Activated CD4-positive, alpha-beta T cell treated with anti-CD3 and anti-CD28 coated beads, Interleukin-2, amount 10 ng/mL, durations not matched to agents 7 days and 5 days (primary cell): ENCODE measurements around the gene FSIP1. TPM values are rescaled to one million over a fixed set of nuclear protein-coding genes. Genes with fewer than 3 reads are reported as not detected.

Source experiments
- CTCF ChIA-PET: fragments of 350-600 bp; sonication (Branson Sonifier 250); formaldehyde crosslinking; loops from one replicate; lab custom pipeline; 2021; ENCODE audit warnings: antibody characterized with exemption; lab: Charles Lee
- POLR2A ChIA-PET: fragments of 350-600 bp; sonication (Branson Sonifier 250); formaldehyde crosslinking; loops from one replicate; lab custom pipeline; 2021; ENCODE audit warnings: antibody characterized with exemption; lab: Charles Lee
- DNase-seq: peaks from one replicate; pipeline ENCODE4 v3.0.0-alpha.2; 2020
- H3K27ac Mint-ChIP-seq: one replicate; pipeline ENCODE4 v1.8.0; 2021; ENCODE audit warnings: mild to moderate bottlenecking, moderate library complexity, mixed read lengths
- H3K27me3 Mint-ChIP-seq: one replicate; pipeline ENCODE4 v1.8.0; 2021; ENCODE audit warnings: mixed read lengths
- H3K36me3 Mint-ChIP-seq: one replicate; pipeline ENCODE4 v1.8.0; 2021; ENCODE audit warnings: low read depth, mixed read lengths
- H3K4me1 Mint-ChIP-seq: one replicate; pipeline ENCODE4 v1.8.0; 2021; ENCODE audit warnings: mixed read lengths
- H3K4me3 Mint-ChIP-seq: one replicate; pipeline ENCODE4 v1.8.0; 2021; ENCODE audit warnings: mild to moderate bottlenecking, moderate library complexity, mixed read lengths
- H3K9me3 Mint-ChIP-seq: one replicate; pipeline ENCODE4 v1.8.0; 2021; ENCODE audit warnings: mixed read lengths
- total RNA-seq, 2 experiments: library from RNA; stranded (reverse); gene quantifications; one replicate each; pipeline ENCODE4 v1.2.3, GENCODE V29; 2021

FSIP1 gene
- total RNA-seq, 2 experiments from 2014 or later, result 0.30 to 0.48 TPM

- Mint-ChIP-seq H3K27me3 (peaks cover 29% of the 10 kb centered on the region), H3K4me1 (peaks cover 13% of the 10 kb centered on the region), H3K27ac (no peak overlapping the region), H3K9me3 (peaks cover 32% of the 10 kb centered on the region), H3K36me3 (peaks cover 22% of the 10 kb centered on the region), H3K4me3 (no peak overlapping the region)
- POLR2A ChIA-PET, result no interaction called here
- no peak for DNase-seq
- CTCF ChIA-PET, result interaction anchor here (0.6 to 1.6 kb wide), 4 partner anchors 11 to 51 kb away, joined by 3 to 6 read pairs (median 4); no protein-coding TSS in a partner anchor
Observed at GRCh38 chr15:39610665-39611064, 172.0 kb downstream of the FSIP1 start.

DNA sequence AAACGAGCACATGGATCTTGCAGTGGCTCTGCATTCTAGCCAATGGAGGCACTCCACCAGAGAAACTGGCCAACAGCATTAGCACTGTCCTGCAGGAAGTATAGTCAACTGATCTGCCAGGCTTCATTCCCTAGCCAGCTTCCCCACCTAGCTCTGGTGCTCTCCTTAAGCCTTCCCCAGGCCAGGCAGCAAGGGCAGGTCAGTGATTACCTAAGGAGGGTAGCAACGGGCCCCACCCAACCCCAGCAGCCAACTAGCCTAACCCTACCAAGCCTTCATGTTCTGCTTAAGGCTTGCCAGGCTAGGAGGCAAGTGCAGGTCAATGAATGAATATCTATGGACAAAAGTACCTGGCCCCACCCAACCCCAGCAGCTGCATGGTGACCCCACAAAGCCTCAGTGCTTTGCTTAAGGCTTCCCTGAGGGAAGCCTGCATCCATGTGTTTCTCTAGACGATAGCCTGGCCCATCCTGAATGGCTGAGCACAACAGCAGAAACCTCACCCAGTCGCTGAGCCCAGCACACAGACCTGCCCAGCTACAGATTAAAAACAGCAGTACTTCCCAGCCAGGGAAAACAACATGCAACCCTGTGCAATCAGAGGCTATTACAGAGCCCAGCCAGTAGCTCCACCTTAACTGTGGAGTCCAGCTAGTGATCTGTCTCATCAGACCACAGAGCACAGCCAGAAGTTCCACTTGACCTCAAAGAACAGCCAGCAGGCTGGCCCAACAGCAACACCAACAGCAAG lies 173.3 kb downstream of the FSIP1 start:
- no peak overlapping the region for H3K4me3 Mint-ChIP-seq
- H3K27me3 Mint-ChIP-seq, result peaks cover 26% of the 10 kb centered on the region
- ChIA-PET CTCF (interaction anchor here (1.2 to 1.7 kb wide), 2 partner anchors 16 to 26 kb away, joined by 4 read pairs; no protein-coding TSS in a partner anchor), POLR2A (no interaction called here)
- peaks cover 22% of the 10 kb centered on the region for H3K36me3 Mint-ChIP-seq
- H3K27ac Mint-ChIP-seq, result no peak overlapping the region
- peaks cover 13% of the 10 kb centered on the region for H3K4me1 Mint-ChIP-seq
- H3K9me3 Mint-ChIP-seq, result peaks cover 26% of the 10 kb centered on the region
- DNase-seq, result no peak

DNA sequence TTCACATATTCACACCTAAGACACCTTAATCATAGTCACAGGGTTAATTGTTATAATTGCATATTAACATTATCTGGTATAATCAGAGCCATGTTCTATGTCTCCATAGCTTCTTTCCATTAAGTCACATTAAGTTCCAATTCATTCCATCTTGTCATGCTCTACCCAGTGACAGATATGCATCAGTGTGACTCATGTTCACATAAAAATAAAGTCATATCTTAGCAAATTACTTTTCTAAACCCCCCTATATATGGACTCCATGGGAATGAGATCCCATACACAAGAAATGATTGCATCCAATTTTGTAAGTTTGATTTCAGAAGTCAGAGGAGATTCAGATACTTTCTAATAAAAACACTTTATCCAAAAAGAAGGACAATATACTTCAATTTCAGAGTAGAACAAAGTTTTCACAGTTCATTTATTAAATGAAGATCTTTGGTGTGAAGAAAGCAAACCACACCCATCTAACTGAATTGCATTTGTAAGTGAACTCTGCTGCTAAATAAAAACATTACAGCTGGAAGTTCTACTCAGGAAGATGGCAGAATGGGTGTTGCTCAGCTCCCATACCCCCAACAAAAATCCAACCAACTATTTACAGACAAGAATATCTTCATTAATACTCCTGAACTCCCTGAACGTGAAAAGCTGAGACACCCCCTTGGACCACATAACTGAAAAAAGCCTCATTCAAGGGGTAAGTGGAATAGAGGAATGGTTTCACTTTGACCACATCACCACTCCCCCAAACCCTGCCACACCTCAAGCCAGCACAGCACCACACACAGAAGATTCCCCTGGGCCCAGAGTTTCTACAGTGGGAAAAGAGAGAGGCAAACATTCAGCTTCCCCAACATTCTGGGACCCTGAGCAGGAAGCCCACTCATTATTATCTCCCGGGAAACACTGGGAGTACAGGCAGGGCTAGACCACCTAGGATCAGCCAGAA lies 174.2 kb downstream of the FSIP1 start:
- Mint-ChIP-seq H3K9me3 (peaks cover 22% of the 10 kb centered on the region), H3K27me3 (peaks cover 20% of the 10 kb centered on the region), H3K27ac (peak overlapping the region; percentile 44), H3K36me3 (peaks cover 19% of the 10 kb centered on the region), H3K4me1 (peaks cover 13% of the 10 kb centered on the region), H3K4me3 (no peak overlapping the region)
- DNase-seq, result no peak
- POLR2A ChIA-PET, result no interaction called here
- CTCF ChIA-PET, result interaction anchor here (1.0 to 1.7 kb wide), 3 partner anchors 10 to 21 kb away, joined by 3 to 4 read pairs (median 4); no protein-coding TSS in a partner anchor

DNA sequence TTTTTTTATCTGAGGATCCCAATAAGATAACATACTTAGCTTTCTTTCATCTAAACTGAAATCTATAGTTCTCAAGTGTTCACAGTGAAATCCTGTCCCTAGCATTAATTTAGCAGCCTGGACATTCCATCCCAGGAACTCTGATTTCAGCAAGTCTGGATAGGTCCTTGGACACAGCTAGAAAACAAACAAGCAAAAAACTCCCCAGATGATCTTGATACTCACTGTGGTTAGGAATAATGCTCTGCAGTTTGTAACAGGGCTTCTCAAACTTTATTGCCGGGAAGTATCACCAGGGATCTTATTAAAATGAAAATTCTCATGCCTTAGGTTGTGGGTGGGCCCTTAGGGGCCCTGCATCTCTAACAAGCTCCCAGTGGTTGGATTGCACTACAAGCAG lies 177.5 kb downstream of the FSIP1 start:
- CTCF ChIA-PET, result interaction anchor here (0.6 to 1.9 kb wide), 4 partner anchors 19 to 1824 kb away, joined by 3 to 4 read pairs (median 4); no protein-coding TSS in a partner anchor
- H3K4me1 Mint-ChIP-seq, result peaks cover 13% of the 10 kb centered on the region
- H3K9me3 Mint-ChIP-seq, result peaks cover 8% of the 10 kb centered on the region
- no peak for DNase-seq
- H3K27me3 Mint-ChIP-seq, result peaks cover 10% of the 10 kb centered on the region
- peaks cover 8% of the 10 kb centered on the region for H3K36me3 Mint-ChIP-seq
- H3K4me3 Mint-ChIP-seq, result no peak overlapping the region
- no peak overlapping the region for H3K27ac Mint-ChIP-seq
- POLR2A ChIA-PET, result no interaction called here

GRCh38 chr15:39602143-39602542 lies 180.5 kb downstream of the FSIP1 start:
- Mint-ChIP-seq H3K36me3 (peaks cover under 1% of the 10 kb centered on the region), H3K27me3 (peaks cover 15% of the 10 kb centered on the region), H3K9me3 (no peaks in the 10 kb centered on the region), H3K27ac (no peak overlapping the region), H3K4me3 (no peak overlapping the region), H3K4me1 (no peaks in the 10 kb centered on the region)
- ChIA-PET POLR2A (no interaction called here), CTCF (no interaction called here)
- no peak for DNase-seq

- Mint-ChIP-seq H3K27me3 (peaks cover 15% of the 10 kb centered on the region), H3K36me3 (no peaks in the 10 kb centered on the region), H3K27ac (no peak overlapping the region), H3K4me3 (no peak overlapping the region), H3K9me3 (no peaks in the 10 kb centered on the region), H3K4me1 (no peaks in the 10 kb centered on the region)
- ChIA-PET POLR2A (no interaction called here), CTCF (interaction anchor here (1.8 kb wide), 1 partner anchor 20 kb away, joined by 5 read pairs; no protein-coding TSS in a partner anchor)
- no peak for DNase-seq
Observed at GRCh38 chr15:39599871-39600270, 182.8 kb downstream of the FSIP1 start.

- Mint-ChIP-seq H3K4me3 (no peak overlapping the region), H3K9me3 (no peaks in the 10 kb centered on the region), H3K36me3 (no peaks in the 10 kb centered on the region), H3K27me3 (peaks cover 15% of the 10 kb centered on the region), H3K4me1 (no peaks in the 10 kb centered on the region), H3K27ac (no peak overlapping the region)
- no peak for DNase-seq
- POLR2A ChIA-PET, result no interaction called here
- CTCF ChIA-PET, result interaction anchor here (0.7 to 1.8 kb wide), 3 partner anchors 9 to 19 kb away, joined by 3 to 5 read pairs (median 3); no protein-coding TSS in a partner anchor
Observed at GRCh38 chr15:39598958-39599845, 183.4 kb downstream of the FSIP1 start.

- Mint-ChIP-seq H3K9me3 (no peaks in the 10 kb centered on the region), H3K4me3 (no peak overlapping the region), H3K27ac (no peak overlapping the region), H3K27me3 (peaks cover 15% of the 10 kb centered on the region), H3K4me1 (no peaks in the 10 kb centered on the region), H3K36me3 (no peaks in the 10 kb centered on the region)
- ChIA-PET CTCF (interaction anchor here (0.6 to 0.8 kb wide), 4 partner anchors 10 to 163 kb away, joined by 3 to 4 read pairs (median 4); no protein-coding TSS in a partner anchor), POLR2A (no interaction called here)
- DNase-seq, result no peak
Observed at GRCh38 chr15:39598186-39598850, 184.3 kb downstream of the FSIP1 start.

DNA sequence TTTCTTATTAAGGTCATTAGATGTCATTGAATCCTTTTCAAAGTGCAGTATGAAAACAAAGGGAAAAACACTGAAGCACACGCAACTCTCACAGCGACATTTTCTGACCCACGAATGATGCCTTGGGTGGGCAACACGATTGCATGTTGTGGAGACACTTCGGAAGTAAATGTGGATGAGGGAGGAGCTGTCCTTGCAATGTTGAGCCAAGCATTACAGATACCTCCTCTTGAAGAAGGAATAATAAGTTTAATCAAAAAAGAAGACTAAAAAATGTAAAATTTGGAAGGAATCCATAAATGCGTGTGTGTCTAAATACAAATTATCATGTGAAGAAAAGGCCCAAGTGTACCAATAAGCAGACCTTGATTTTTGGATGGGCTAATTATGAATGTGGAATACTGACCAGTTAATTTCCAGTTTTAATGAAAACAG lies 184.9 kb downstream of the FSIP1 start:
- CTCF ChIA-PET, result no interaction called here
- H3K27me3 Mint-ChIP-seq, result peaks cover 18% of the 10 kb centered on the region

GRCh38 chr15:39597336-39597735 lies 185.3 kb downstream of the FSIP1 start:
- ChIA-PET CTCF (no interaction called here), POLR2A (no interaction called here)

More for the DNA sequence above, 184.9 kb downstream of the FSIP1 start:
- H3K27ac Mint-ChIP-seq, result no peak overlapping the region
- H3K4me3 Mint-ChIP-seq, result no peak overlapping the region
- POLR2A ChIA-PET, result no interaction called here
- no peaks in the 10 kb centered on the region for H3K4me1 Mint-ChIP-seq
- no peak for DNase-seq
- H3K9me3 Mint-ChIP-seq, result no peaks in the 10 kb centered on the region
- H3K36me3 Mint-ChIP-seq, result no peaks in the 10 kb centered on the region

DNA sequence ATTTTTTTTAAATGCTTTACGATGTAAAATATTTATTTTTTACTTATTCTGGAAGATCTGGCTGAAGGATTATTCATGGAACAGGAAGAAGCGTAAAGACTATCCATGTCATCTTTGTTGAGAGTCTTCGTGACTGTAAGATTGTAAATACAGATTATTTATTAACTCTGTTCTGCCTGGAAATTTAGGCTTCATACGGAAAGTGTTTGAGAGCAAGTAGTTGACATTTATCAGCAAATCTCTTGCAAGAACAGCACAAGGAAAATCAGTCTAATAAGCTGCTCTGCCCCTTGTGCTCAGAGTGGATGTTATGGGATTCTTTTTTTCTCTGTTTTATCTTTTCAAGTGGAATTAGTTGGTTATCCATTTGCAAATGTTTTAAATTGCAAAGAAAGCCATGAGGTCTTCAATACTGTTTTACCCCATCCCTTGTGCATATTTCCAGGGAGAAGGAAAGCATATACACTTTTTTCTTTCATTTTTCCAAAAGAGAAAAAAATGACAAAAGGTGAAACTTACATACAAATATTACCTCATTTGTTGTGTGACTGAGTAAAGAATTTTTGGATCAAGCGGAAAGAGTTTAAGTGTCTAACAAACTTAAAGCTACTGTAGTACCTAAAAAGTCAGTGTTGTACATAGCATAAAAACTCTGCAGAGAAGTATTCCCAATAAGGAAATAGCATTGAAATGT lies 186.1 kb downstream of the FSIP1 start:
- Mint-ChIP-seq H3K9me3 (no peaks in the 10 kb centered on the region), H3K4me3 (no peak overlapping the region), H3K27me3 (peaks cover 27% of the 10 kb centered on the region), H3K27ac (no peak overlapping the region), H3K4me1 (no peaks in the 10 kb centered on the region), H3K36me3 (no peaks in the 10 kb centered on the region)
- DNase-seq, result no peak
- CTCF ChIA-PET, result no interaction called here
- POLR2A ChIA-PET, result no interaction called here

More at GRCh38 chr15:39597336-39597735, 185.3 kb downstream of the FSIP1 start:
- no peak overlapping the region for H3K4me3 Mint-ChIP-seq
- H3K36me3 Mint-ChIP-seq, result no peaks in the 10 kb centered on the region
- no peaks in the 10 kb centered on the region for H3K4me1 Mint-ChIP-seq
- H3K9me3 Mint-ChIP-seq, result no peaks in the 10 kb centered on the region
- no peak for DNase-seq
- peaks cover 22% of the 10 kb centered on the region for H3K27me3 Mint-ChIP-seq
- no peak overlapping the region for H3K27ac Mint-ChIP-seq
